PC-3 (cell line): Measurements from ENCODE around the gene THSD7A. TPM values are rescaled to one million over a fixed set of nuclear protein-coding genes. Genes with fewer than 3 reads are reported as not detected.
A peak's percentile ranks its signal among the peaks of the same experiment; 100 is the strongest.

ENCODE experiments used
- ATAC-seq: fragments of 200-7000 bp; cut with Tn5 transposase; 2 replicates; pipeline ENCODE4 v1.9.1; 2020; ENCODE audit warnings: mild to moderate bottlenecking, moderate library complexity
- BruUV-seq: library from RNA; stranded (reverse); fragments of 400-500 nt; replicated peaks from 2 replicates; lab custom pipeline; 2021; lab: Mats Ljungman, UMichigan
- CTCF ChIA-PET: fragments of 300-600 bp; sonication (Branson Sonifier 250); formaldehyde crosslinking; loops from one replicate; lab custom pipeline; 2022; ENCODE audit warnings: antibody characterized with exemption; lab: Charles Lee
- POLR2A ChIA-PET: fragments of 300-600 bp; sonication (Branson Sonifier 250); formaldehyde crosslinking; loops from one replicate; lab custom pipeline; 2022; ENCODE audit warnings: antibody characterized with exemption; ENCODE audit not compliant: unreplicated experiment; lab: Charles Lee
- DNase-seq: peaks from one replicate; pipeline ENCODE4 v3.0.0-alpha.2; 2015
- H2AFZ ChIP-seq: fragments of 300-600 bp; sonication (generic); 2 replicates; pipeline ENCODE4 v1.6.0; 2016; ENCODE audit warnings: antibody characterized with exemption, low read length
- H3F3A ChIP-seq: fragments of 300-600 bp; sonication (generic); one replicate; pipeline ENCODE4 v1.6.0; 2017; ENCODE audit warnings: antibody characterized with exemption, low read length, control low read depth, mild to moderate bottlenecking; ENCODE audit not compliant: unreplicated experiment
- H3K27ac ChIP-seq: fragments of 300-600 bp; sonication (generic); 2 replicates; pipeline ENCODE4 v1.5.1; 2016; ENCODE audit warnings: mild to moderate bottlenecking, low read length
- H3K27me3 ChIP-seq: fragments of 300-600 bp; sonication (generic); 2 replicates; pipeline ENCODE4 v1.6.1; 2016; ENCODE audit warnings: low read length, mixed read lengths
- H3K36me3 ChIP-seq: fragments of 300-600 bp; sonication (generic); 2 replicates; pipeline ENCODE4 v1.6.1; 2016; ENCODE audit warnings: low read depth, mixed run types, low read length, mixed read lengths
- H3K4me1 ChIP-seq: fragments of 300-600 bp; sonication (generic); 2 replicates; pipeline ENCODE4 v1.5.1; 2016; ENCODE audit warnings: low read length; ENCODE audit not compliant: insufficient read depth
- H3K4me2 ChIP-seq: fragments of 300-600 bp; sonication (generic); 2 replicates; pipeline ENCODE4 v1.6.0; 2016; ENCODE audit warnings: low read length
- H3K4me3 ChIP-seq: fragments of 300-600 bp; sonication (generic); 2 replicates; pipeline ENCODE4 v1.5.1; 2016; ENCODE audit warnings: mild to moderate bottlenecking, low read length, mixed read lengths
- H3K79me2 ChIP-seq: fragments of 300-600 bp; sonication (generic); 2 replicates; pipeline ENCODE4 v1.6.1; 2017; ENCODE audit warnings: low read length, mixed read lengths
- H3K9ac ChIP-seq: fragments of 300-600 bp; sonication (generic); 2 replicates; pipeline ENCODE4 v1.6.0; 2016; ENCODE audit warnings: mild to moderate bottlenecking, low read length
- H3K9me2 ChIP-seq: fragments of 300-600 bp; sonication (generic); replicated peaks from 2 replicates; pipeline ENCODE4 v1.6.1; 2016; ENCODE audit warnings: mixed run types, low read length, mixed read lengths
- H3K9me3 ChIP-seq: fragments of 300-600 bp; sonication (generic); 2 replicates; pipeline ENCODE4 v1.6.1; 2016; ENCODE audit warnings: low read length, mixed read lengths
- H4K20me1 ChIP-seq: fragments of 300-600 bp; sonication (generic); 2 replicates; pipeline ENCODE4 v1.6.1; 2016; ENCODE audit warnings: low read length, mixed read lengths
- EZH2 ChIP-seq: fragments of 300-600 bp; sonication (generic); IDR thresholded peaks from one replicate; pipeline ENCODE4 v1.6.1; 2017; ENCODE audit warnings: antibody characterized with exemption, mild to moderate bottlenecking, low read length; ENCODE audit not compliant: unreplicated experiment
- EZH2phosphoT487 ChIP-seq: fragments of 300-600 bp; sonication (generic); IDR thresholded peaks from 2 replicates; pipeline ENCODE4 v1.6.1; 2018; ENCODE audit warnings: mild to moderate bottlenecking, antibody characterized with exemption, low read length, borderline replicate concordance
- intact Hi-C: fragments of 100-400 bp; cut with micrococcal nuclease; formaldehyde crosslinking; loops from 2 replicates; pipeline ENCODE4 v1.9.0; 2023
- total RNA-seq: library from RNA; depleted of rRNA; stranded (reverse); fragments of >200 nt; gene quantifications from 2 replicates; pipeline ENCODE4 v1.2.3, GENCODE V29; 2014
- TF ChIP-seq, protein P1 (sequence below): fragments of 300-600 bp; sonication (generic); conservative IDR thresholded peaks from 2 replicates; pipeline ENCODE4 v1.5.1; 2017; ENCODE audit warnings: antibody characterized with exemption, low read depth, mild to moderate bottlenecking, low read length

THSD7A gene
- total RNA-seq, 1 experiment from 2014 or later, result 0.04 TPM

DNA sequence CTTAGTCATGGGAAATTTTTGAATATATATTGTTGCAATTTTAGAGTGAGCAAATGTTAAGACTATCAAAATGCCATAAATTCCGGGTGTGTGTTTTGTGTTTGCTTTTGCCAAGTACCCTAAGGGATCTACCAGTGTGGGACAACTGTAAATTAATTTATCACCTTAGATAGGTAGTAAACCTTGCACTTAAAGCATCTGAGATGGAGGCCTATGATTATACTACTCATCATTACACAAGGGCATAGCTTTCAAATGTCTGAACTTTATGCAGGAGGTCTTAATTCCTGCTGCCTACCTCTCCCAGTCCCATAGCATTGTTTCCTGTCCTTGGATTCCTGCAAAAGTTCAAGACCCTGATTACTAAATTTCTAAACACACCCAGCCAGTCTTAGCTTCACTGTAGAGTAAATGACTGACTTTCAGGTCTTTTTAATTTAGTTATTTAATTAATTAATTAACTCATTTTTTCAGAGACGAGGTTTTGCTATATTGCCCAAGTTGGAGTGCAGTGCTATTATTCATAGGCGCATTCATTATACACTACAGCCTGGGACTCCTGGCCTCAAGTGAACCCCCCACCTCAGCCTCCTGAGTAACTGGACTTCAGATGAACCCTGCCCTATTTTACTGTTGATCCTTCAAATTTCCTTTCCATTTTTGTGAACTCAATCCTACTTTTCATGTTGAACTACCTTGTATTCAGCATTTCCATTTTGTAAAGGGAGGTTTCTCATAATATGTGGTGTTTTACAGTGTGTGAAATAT, 47.0 kb downstream of the THSD7A start:
- H2AFZ ChIP-seq, result no peak overlapping the region
- H3K27me3 ChIP-seq, result no peaks in the 10 kb centered on the region
- H4K20me1 ChIP-seq, result no peaks in the 10 kb centered on the region
- intact Hi-C loops, result loop anchor here (5.0 kb wide), 1 partner anchor 38 kb away; no protein-coding TSS in a partner anchor
- H3K27ac ChIP-seq, result no peak overlapping the region
- H3K9ac ChIP-seq, result no peak overlapping the region
- peak; percentile 25; the same call in 1 of the 2 replicates for ATAC-seq
- no peaks in the 10 kb centered on the region for H3K9me3 ChIP-seq
- CTCF ChIA-PET, result no interaction called here
- H3K4me2 ChIP-seq, result peak overlapping the region; percentile 55; the same call in 1 of the 2 replicates
- POLR2A ChIA-PET, result interaction anchor here (0.7 kb wide), 1 partner anchor 16 kb away, joined by 6 read pairs; no protein-coding TSS in a partner anchor
- no peaks in the 10 kb centered on the region for H3K79me2 ChIP-seq
- H3K9me2 ChIP-seq, result no peaks in the 10 kb centered on the region
- H3K36me3 ChIP-seq, result no peaks in the 10 kb centered on the region
- H3K4me1 ChIP-seq, result peaks cover 21% of the 10 kb centered on the region
- BruUV-seq, result no TSS peak
- no peaks in the 10 kb centered on the region for H3F3A ChIP-seq
- TF ChIP-seq EZH2 (no peak), EZH2phosphoT487 (no peak)
- TF ChIP-seq, protein P1, sequence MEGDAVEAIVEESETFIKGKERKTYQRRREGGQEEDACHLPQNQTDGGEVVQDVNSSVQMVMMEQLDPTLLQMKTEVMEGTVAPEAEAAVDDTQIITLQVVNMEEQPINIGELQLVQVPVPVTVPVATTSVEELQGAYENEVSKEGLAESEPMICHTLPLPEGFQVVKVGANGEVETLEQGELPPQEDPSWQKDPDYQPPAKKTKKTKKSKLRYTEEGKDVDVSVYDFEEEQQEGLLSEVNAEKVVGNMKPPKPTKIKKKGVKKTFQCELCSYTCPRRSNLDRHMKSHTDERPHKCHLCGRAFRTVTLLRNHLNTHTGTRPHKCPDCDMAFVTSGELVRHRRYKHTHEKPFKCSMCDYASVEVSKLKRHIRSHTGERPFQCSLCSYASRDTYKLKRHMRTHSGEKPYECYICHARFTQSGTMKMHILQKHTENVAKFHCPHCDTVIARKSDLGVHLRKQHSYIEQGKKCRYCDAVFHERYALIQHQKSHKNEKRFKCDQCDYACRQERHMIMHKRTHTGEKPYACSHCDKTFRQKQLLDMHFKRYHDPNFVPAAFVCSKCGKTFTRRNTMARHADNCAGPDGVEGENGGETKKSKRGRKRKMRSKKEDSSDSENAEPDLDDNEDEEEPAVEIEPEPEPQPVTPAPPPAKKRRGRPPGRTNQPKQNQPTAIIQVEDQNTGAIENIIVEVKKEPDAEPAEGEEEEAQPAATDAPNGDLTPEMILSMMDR, result no peak
- no peak overlapping the region for H3K4me3 ChIP-seq
- peak; percentile 39 for DNase-seq

DNA sequence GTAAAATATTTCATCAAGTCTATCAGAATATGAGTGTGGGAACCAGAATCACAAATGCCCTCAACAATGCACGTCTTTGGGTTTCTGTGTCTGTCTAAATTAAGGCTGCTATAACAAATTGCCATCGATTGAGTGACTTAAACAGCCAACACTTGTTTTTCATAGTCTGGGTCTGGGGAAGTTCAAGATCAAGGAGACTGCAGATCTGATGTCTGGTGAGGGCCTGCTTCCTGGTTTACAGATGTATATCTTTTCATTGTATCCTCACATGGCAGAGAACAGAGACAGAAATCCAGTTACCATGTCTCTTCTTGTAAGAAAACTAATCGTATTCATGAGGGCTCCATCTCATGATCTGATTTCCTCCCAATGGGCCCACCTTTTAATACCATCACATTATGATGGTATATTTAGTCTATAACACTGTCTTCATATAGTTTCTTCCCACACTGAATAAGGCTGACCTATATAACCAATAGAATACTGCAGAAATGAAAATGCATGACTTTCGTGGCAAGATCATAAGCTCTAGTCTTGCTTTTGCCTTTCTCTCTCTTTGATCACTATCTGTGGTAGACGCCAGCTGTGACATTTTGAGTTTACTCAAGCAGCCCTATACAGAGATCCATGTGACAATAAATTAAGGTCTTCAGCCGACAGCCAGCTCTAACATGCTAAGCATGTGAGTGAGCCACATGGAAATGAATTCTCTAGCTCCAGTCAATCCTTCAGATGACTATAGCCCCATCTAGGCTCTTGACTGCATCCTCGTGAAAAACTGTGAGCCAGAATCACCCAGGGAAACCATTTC, 51.9 kb downstream of the THSD7A start:
- Histone ChIP-seq H2AFZ (no peak overlapping the region), H3K9ac (no peak overlapping the region), H3K4me3 (no peak overlapping the region), H3K27me3 (no peaks in the 10 kb centered on the region), H3K36me3 (no peaks in the 10 kb centered on the region), H3K27ac (no peak overlapping the region), H4K20me1 (no peaks in the 10 kb centered on the region), H3K9me3 (no peaks in the 10 kb centered on the region), H3K4me1 (peaks cover 4% of the 10 kb centered on the region; the same call in 1 of the 2 replicates), H3F3A (no peaks in the 10 kb centered on the region), H3K9me2 (no peaks in the 10 kb centered on the region), H3K4me2 (no peak overlapping the region), H3K79me2 (no peaks in the 10 kb centered on the region)
- TF ChIP-seq EZH2 (no peak), EZH2phosphoT487 (no peak)
- TF ChIP-seq, protein P1, result no peak
- POLR2A ChIA-PET, result no interaction called here
- DNase-seq, result no peak
- intact Hi-C loops, result no loop called here
- no peak for ATAC-seq
- CTCF ChIA-PET, result no interaction called here
- no TSS peak for BruUV-seq
